AG04449 (cell line): ENCODE results near the gene ACTC1.

ENCODE experiments used
- CTCF ChIA-PET: fragments of 350-600 bp; formaldehyde crosslinking; extraction: SDS; loops from one replicate; lab custom pipeline; 2021; ENCODE audit warnings: antibody characterized with exemption; lab: Yijun Ruan, JAX
- POLR2A ChIA-PET: fragments of 400-600, 350-600 bp; formaldehyde crosslinking; extraction: SDS; loops from one replicate; lab custom pipeline; 2020; ENCODE audit warnings: antibody characterized with exemption, inconsistent platforms; lab: Yijun Ruan, JAX
- DNase-seq: peaks from one replicate; pipeline ENCODE4 v3.0.0-alpha.2; 2010; ENCODE audit warnings: low read depth, low spot score
- H3K4me3 ChIP-seq: 2 replicates; pipeline ENCODE4 v1.5.1; 2011; ENCODE audit warnings: low read depth, mild to moderate bottlenecking, control low read depth, low read length
- TF ChIP-seq, protein P1 (sequence below): IDR thresholded peaks from one replicate; pipeline ENCODE4 v1.5.1; 2011; ENCODE audit warnings: mild to moderate bottlenecking, moderate library complexity, low read length, control low read depth, inconsistent platforms; ENCODE audit not compliant: insufficient read depth; ENCODE audit errors: missing control alignments

ACTC1 gene

GRCh38 chr15:34754171-34754601 lies 41.2 kb downstream of the ACTC1 start:
- DNase-seq = no peak
- POLR2A ChIA-PET = no interaction called here
- CTCF ChIA-PET = interaction anchor here (0.9 kb wide), 1 partner anchor 166 kb away, joined by 4 read pairs; no protein-coding TSS in a partner anchor
- no peak overlapping the region for H3K4me3 ChIP-seq
- TF ChIP-seq, protein P1, sequence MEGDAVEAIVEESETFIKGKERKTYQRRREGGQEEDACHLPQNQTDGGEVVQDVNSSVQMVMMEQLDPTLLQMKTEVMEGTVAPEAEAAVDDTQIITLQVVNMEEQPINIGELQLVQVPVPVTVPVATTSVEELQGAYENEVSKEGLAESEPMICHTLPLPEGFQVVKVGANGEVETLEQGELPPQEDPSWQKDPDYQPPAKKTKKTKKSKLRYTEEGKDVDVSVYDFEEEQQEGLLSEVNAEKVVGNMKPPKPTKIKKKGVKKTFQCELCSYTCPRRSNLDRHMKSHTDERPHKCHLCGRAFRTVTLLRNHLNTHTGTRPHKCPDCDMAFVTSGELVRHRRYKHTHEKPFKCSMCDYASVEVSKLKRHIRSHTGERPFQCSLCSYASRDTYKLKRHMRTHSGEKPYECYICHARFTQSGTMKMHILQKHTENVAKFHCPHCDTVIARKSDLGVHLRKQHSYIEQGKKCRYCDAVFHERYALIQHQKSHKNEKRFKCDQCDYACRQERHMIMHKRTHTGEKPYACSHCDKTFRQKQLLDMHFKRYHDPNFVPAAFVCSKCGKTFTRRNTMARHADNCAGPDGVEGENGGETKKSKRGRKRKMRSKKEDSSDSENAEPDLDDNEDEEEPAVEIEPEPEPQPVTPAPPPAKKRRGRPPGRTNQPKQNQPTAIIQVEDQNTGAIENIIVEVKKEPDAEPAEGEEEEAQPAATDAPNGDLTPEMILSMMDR = no peak

- H3K4me3 ChIP-seq = no peak overlapping the region
- TF ChIP-seq, protein P1 = no peak
- ChIA-PET CTCF (interaction anchor here (0.9 kb wide), 1 partner anchor 167 kb away, joined by 4 read pairs; no protein-coding TSS in a partner anchor), POLR2A (no interaction called here)
- DNase-seq = peak; percentile 4
These were observed 42.0 kb downstream of the ACTC1 start for GRCh38 chr15:34753236-34753894.

DNA sequence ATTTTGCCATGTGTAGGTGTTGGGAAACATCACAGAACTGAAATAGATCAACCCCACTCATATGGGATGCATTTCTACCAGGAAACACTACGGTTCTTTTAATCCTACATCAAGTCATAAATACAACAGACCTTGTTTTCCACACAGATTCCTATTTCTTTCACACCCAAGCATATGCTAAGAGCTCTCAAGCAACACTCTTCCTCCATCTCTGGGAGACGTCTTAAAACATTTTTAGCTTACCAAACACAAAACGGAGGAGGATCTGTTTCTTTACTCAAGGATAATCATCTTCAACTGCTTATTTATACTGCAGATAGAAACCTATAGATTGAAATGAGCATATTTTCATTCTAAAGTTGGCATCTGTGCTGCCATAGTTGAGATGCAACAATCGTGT lies 45.7 kb downstream of the ACTC1 start:
- no peak for DNase-seq
- TF ChIP-seq, protein P1 = no peak
- ChIA-PET CTCF (no interaction called here), POLR2A (no interaction called here)
- H3K4me3 ChIP-seq = no peak overlapping the region
